ENCODE results near the gene MAST2. TPM values are rescaled to one million over a fixed set of nuclear protein-coding genes. Genes with fewer than 3 reads are reported as not detected.
A peak's percentile ranks its signal among the peaks of the same experiment; 100 is the strongest.

Gene MAST2
- total and polyA plus RNA-seq, 11 donors = 56.8 to 123 (median 79.7) TPM

- H3K4me1 ChIP-seq = peaks cover 0 to 37% (median 10%) of the 10 kb centered on the region in 12 donors
- H3K9me3 ChIP-seq = no peaks in the 10 kb centered on the region
- 84 to 88% (median 86%) methylated on average over 6 of the region's 6 CpGs for WGBS, 4 donors
- no peak for DNase-seq
- TF ChIP-seq CTCF (IDR thresholded peaks at IDR 0.05) (peak in 2 of 12 donors; percentile 14 to 21), POLR2A (IDR thresholded peaks at IDR 0.05) (no peak)
- H3K36me3 ChIP-seq = peaks cover 0 to 23% (median 14%) of the 10 kb centered on the region in 9 donors
- peak overlapping the region in 1 of 12 donors; percentile 53 for H3K27ac ChIP-seq
- no peaks in the 10 kb centered on the region for H3K27me3 ChIP-seq
- H3K4me3 ChIP-seq = no peak overlapping the region
- ATAC-seq = peak in 2 of 4 donors; percentile 29 to 30
- intact Hi-C loops (cut with DNase I) = no loop called here
Measured at GRCh38 chr1:46017876-46018503, 214.6 kb downstream of the MAST2 start.

GRCh38 chr1:46019348-46019747, 215.9 kb downstream of the MAST2 start:
- DNase-seq (no peak), ATAC-seq (no peak)
- Histone ChIP-seq H3K4me3 (no peak overlapping the region), H3K4me1 (peaks cover 0 to 37% (median 10%) of the 10 kb centered on the region in 12 donors), H3K27ac (peak overlapping the region in 3 of 12 donors; percentile 22 to 53 (median 33)), H3K36me3 (peaks cover 0 to 33% (median 27%) of the 10 kb centered on the region in 9 donors), H3K27me3 (no peaks in the 10 kb centered on the region), H3K9me3 (no peaks in the 10 kb centered on the region)
- intact Hi-C loops (cut with DNase I) = no loop called here
- TF ChIP-seq POLR2A (IDR thresholded peaks at IDR 0.05) = no peak
- no peak for TF ChIP-seq CTCF (IDR thresholded peaks at IDR 0.05)
- WGBS, 4 donors = 90 to 97% (median 94%) methylated on average over 7 of the region's 7 CpGs

DNA sequence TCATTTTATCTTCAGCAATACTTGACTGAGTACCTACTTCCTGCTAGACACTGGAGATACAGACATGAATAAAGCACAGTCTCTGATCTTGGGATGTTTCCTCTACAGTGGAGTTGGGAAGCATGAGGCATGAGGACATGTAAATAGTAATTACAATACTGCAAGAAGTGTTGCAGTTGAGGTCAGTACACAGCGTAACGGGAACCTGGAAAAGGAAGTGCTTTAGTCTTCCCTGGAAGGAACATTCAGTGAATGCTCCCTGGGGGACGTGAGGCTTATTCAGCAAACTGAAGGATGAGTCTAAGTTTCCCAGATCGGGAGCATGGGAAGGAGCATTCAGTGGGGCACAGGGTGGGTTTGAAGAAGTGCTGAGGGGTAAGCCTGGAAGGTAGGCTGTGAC, 216.6 kb downstream of the MAST2 start:
- H3K9me3 ChIP-seq = no peaks in the 10 kb centered on the region
- H3K27me3 ChIP-seq = no peaks in the 10 kb centered on the region
- TF ChIP-seq CTCF (IDR thresholded peaks at IDR 0.05) (no peak), POLR2A (IDR thresholded peaks at IDR 0.05) (no peak)
- DNase-seq (no peak), ATAC-seq (peak in 2 of 4 donors; percentile 18 to 26)
- H3K4me3 ChIP-seq = no peak overlapping the region
- peaks cover 0 to 36% (median 30%) of the 10 kb centered on the region in 9 donors for H3K36me3 ChIP-seq
- intact Hi-C loops (cut with DNase I) = loop anchor here in 3 of 10 donors (2.0 to 10.0 kb wide), 3 partner anchors 95 to 333 kb away; partner anchors contain the start of gene GPBP1L1 (in 1 of the 3)
- WGBS, 4 donors = 33 to 53% (median 45%) methylated on average over 4 of the region's 4 CpGs
- H3K27ac ChIP-seq = peak overlapping the region in 2 of 12 donors; percentile 33 to 53
- peaks cover 0 to 38% (median 10%) of the 10 kb centered on the region in 12 donors for H3K4me1 ChIP-seq

All from heart left ventricle (tissue), 16 donors.